Fibroblast of gingiva (primary cell): ENCODE data around the gene SNTG2.
"Not testable (repeated sequence)": the region's sequence is repeated elsewhere in the genome, so short reads cannot be mapped to it uniquely, and the experiment has no call there.

ENCODE experiments used
- DNase-seq: peaks from one replicate; pipeline ENCODE4 v3.0.0-alpha.2; 2011; ENCODE audit warnings: low read depth

SNTG2 gene

GRCh38 chr2:1192121-1192520 lies 241.5 kb downstream of the SNTG2 start:
- no peak for DNase-seq

GRCh38 chr2:1193801-1194200 lies 243.2 kb downstream of the SNTG2 start:
- no peak for DNase-seq

DNA sequence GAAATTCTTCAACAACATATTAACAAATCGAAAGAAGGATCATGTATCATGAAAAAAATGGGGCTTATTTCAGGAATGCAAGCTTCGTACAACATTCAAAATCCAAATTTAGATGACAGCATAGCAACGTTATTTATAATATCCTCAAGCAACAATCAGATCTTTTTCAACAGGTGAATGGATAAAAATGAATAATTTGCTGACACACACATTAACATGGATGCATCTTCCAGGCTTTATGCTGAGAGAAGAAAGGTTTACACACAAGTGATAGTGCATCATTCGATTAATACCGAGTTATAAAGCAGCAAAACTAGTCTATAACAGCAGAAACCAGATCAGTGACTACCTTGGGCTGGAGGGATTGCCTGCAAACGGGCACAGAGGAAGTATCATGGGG lies 253.1 kb downstream of the SNTG2 start:
- no peak for DNase-seq

GRCh38 chr2:1205853-1206252 lies 255.2 kb downstream of the SNTG2 start:
- DNase-seq = no peak

DNA sequence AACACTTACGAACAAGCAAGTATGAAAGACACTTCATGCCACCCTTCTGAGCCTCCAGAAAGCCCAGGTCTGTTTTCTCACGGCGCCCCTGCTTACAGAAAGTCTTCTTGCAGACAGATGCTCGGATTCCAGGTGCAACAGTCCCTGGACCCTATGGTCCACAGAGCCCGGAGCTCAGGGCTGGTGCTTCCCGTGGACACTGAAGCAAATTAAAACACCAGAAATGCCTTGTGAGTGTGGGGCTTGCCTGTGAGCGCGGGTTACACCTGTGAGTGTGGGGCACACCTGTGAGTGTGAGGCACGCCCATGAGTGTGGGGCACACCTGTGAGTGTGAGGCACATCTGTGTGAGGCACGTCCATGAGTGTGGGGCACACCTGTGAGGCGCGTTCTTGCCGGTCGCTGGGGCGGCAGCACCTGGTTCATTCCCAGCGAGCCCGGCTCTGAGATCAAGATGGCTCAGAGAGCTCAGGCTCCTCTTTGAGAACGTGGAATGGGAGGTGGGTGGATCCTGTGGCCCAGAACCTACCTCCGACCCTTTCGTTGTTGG lies 257.4 kb downstream of the SNTG2 start:
- no peak for DNase-seq

DNA sequence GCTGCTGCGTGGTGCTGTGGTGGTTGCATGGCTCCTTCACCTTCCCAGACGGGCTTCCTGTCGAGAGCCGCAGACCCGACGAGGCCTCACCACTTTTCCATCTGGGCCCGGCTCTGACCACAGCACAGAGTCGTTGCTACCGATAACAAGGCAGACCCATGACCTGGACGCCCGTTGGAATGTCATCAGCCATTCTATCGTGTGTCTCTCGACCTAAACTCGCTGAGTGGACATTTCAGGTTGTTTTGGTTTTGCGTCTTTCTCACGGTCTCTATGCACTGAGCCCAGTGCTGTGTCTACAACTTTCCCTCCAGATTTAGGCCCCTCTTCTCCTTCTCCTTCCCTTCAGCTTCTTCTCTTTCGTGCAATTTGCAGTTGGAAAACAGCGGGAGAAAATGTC lies 257.9 kb downstream of the SNTG2 start:
- no peak for DNase-seq

DNA sequence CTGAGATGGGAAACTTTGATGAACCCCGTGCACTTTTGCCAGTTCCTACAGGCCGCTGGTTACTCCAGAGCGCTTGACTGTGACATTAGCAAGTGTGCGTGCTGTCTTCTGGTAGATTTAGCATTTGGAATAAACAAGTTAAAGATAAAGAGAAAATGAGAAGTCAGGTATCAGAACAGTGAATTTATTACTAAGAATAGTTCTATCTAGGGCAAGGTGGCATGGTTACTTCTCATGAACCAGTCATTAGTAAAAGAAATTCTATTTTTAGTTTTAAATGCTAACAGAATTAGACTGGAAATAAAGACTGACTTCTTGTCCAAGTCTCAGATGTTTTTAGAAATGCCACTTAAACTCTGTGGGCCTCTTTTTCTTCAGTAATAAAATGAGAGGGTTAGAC lies 258.6 kb downstream of the SNTG2 start:
- DNase-seq = no peak

DNA sequence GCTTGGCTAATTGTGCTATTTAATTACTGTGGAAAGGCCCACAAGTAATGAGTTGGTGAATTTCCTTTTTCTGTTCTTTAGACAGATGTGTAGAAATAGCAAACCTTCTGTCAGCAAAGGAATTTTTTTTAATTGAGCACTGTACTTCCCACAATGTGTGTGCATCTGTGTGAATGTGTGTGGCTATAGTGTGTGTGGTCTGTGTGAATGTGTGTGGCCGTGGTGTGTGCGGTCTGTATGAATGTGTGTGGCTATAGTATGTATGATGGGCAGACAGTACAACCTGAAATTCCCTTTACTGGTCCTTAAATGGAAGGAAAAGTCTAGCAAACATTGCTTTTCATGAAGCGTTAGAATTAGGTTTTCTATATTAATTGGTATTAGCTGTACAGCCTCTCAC lies 259.1 kb downstream of the SNTG2 start:
- DNase-seq = no peak

DNA sequence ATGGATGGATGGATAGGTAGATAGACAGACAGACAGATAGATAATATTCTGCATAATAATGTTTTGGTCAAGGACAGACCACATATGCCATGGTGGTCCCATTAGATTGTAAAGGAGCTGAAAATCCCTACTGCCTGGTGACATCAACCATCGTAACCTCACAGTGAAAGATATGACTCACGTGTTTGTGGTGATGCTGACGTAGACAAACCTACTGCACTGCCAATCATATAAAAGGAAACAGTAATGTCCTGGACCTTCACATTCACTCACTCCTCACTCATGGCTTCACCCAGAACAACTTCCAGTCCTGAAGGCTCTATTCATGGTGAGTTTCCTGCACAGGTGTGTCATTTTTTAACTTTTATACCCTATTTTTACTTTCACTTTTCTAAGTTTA lies 259.7 kb downstream of the SNTG2 start:
- no peak for DNase-seq

DNA sequence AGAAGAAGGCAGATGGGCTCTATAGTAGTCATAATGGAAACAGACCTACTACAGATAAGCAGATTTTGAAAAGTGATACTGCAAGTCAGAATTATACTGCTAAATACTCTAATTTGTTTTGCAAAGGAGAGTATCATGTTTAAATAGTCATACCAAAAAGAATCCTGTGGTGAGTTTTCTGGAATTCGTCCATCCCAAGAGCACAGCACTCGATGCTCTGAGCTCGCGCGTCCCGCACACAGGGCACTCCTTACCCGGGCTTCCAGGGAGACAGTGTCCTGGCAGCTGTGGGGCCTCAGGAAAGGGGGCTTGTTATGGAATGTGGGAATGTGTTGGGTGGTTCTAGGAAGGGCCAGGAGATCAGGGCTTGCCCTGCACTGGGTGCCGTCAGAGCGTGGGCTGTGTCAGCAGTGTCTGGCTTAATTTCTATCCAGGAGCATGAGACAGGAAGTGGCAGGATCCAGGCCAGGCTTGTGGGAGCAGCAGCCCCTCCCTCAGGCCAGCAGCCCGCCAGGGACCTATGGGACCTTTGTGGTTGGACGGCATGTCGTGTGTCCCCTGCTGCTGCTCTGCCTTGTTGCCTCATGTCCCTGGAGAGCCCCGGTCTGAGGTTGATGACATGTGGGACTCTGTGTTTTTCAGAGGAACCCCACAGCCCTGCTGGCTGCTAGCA lies 269.4 kb downstream of the SNTG2 start:
- no peak for DNase-seq

- no peak for DNase-seq
Observed at GRCh38 chr2:1222056-1222455, 271.4 kb downstream of the SNTG2 start.

GRCh38 chr2:1223791-1224190 lies 273.1 kb downstream of the SNTG2 start:
- no peak for DNase-seq

DNA sequence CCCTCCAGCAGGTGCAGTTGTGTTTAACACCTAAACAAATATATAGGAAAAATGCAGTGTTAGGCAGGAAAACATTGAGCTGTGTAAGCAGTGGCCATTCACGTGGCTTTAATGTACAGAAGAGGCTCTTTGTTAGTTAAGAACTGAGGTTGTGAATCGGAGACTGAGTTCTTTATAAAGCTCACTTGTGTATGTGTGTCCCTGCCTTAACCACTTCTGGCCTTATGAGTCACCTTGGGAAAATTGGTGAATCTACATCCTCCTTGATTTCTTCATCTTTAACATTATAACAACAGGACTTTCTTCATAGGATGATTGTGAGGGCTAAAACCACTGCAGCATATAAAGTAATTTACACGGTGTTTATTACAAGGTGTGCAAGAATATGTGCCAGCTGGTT lies 274.3 kb downstream of the SNTG2 start:
- DNase-seq = no peak

DNA sequence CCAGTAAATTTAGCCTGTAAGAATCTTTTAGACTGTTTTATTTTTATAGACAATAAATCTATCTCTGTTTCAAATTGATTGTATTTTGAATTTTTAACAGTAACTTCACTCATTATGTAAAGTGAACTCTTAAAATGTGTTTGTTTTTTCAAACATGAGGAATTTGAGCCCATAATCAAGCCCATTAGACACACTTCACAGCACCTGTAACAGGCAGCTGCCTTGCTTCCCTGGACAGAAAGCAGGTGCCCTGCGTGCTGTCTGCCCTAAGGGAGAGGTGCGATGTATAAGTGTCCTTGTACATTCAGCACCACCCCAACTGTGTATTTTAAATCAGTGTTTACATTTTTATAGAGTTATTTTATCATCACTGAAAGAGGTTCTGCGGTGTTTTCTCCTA lies 276.1 kb downstream of the SNTG2 start:
- no peak for DNase-seq

DNA sequence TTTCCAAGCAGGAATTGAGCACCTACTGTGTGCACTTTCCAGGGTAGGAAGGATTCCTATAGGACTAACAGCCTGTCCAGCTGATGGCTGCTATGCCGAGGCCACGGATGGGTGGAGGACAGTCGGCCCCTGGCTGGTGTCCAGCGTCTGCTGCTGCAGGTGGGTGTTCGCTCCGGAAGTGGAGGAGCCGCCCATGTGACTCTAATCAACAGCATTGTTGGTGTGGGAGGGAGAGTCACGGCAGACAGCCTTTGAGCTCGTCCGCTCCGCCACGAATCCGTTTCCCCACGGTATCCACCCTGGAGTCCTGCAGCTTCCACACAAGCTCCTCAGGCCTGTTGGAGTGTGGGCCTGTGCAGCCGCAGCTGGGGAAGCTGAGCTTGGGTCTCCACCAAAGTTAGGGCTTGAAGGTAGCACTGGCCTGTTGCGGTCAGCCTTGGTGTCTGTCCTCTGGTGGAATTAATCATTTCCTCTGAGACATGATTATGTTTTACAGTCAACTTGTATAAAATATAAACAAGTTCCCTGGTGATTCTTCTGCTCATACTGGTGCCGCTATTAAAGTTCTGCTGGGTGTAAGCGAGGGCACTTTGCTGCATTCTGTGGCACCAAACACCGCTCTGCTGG lies 276.7 kb downstream of the SNTG2 start:
- DNase-seq = no peak

DNA sequence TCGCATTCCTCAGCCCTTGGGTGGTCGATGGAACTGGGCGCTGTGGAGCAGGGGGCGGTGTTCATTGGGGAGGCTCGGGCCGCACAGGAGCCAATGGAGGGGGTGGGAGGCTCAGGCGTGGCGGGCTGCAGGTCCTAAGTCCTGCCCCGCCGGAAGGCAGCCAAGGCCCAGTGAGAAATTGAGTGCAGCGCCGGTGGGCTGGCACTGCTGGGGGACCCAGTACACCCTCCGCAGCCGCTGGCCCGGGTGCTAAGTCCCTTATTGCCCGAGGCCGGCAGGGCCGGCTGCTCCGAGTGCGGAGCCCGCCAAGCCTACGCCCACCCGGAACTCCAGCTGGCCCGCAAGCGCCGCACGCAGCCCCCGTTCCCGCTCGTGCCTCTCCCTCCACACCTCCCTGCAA lies 278.9 kb downstream of the SNTG2 start:
- DNase-seq = not testable (repeated sequence)

GRCh38 chr2:1230155-1230893 lies 279.7 kb downstream of the SNTG2 start:
- no peak for DNase-seq

GRCh38 chr2:1231466-1232063 lies 280.9 kb downstream of the SNTG2 start:
- DNase-seq = no peak

- DNase-seq = no peak
Observed at GRCh38 chr2:1233281-1233680, 282.6 kb downstream of the SNTG2 start.

- DNase-seq = no peak
Observed at GRCh38 chr2:1234731-1235308, 284.2 kb downstream of the SNTG2 start.

GRCh38 chr2:1235806-1236205 lies 285.2 kb downstream of the SNTG2 start:
- no peak for DNase-seq

DNA sequence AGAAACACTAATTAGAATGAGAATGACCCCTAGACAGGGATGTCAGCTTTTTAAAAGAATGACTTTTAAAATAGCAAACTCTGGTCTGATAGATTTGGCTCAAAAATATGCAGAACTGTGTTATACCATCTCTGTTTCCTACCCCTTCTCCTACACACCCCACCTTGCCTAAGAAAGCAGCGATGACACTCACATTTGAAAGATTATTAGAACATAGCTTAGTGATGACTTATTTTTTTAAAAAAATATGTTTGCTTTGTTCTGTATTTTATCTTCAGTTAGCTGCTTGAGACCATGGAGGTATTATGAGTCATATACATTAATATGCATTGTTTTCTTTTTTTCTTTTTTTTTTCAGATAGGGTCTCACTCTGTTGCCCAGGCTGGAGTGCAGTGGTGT lies 286.0 kb downstream of the SNTG2 start:
- no peak for DNase-seq
